H9 (cell line): ENCODE data around the gene HERC3. TPM values are rescaled to one million over a fixed set of nuclear protein-coding genes. Genes with fewer than 3 reads are reported as not detected.

Experiments
- DNase-seq: peaks from one replicate; pipeline ENCODE4 v3.0.0-alpha.2; 2017
- H2AFZ ChIP-seq: one replicate; pipeline ENCODE4 v1.6.1; 2013; ENCODE audit warnings: mild to moderate bottlenecking, low read length, control low read depth, moderate library complexity
- H2AK5ac ChIP-seq: 2 replicates; pipeline ENCODE4 v1.6.1; 2013; ENCODE audit warnings: low read length, control low read depth, mixed read lengths; ENCODE audit not compliant: insufficient read length
- H2BK120ac ChIP-seq: one replicate; pipeline ENCODE4 v1.6.1; 2013; ENCODE audit warnings: low read depth, mild to moderate bottlenecking, low read length, control low read depth, inconsistent platforms; ENCODE audit not compliant: poor library complexity, severe bottlenecking
- H2BK12ac ChIP-seq: 2 replicates; pipeline ENCODE4 v1.6.1; 2013; ENCODE audit warnings: low read length, control low read depth, mixed read lengths, low read depth; ENCODE audit not compliant: insufficient read length
- H2BK15ac ChIP-seq: 2 replicates; pipeline ENCODE4 v1.6.1; 2013; ENCODE audit warnings: low read depth, low read length, control low read depth
- H2BK20ac ChIP-seq: one replicate; pipeline ENCODE4 v1.6.1; 2013; ENCODE audit warnings: low read depth, mild to moderate bottlenecking, low read length, control low read depth, inconsistent platforms; ENCODE audit not compliant: poor library complexity, severe bottlenecking
- H2BK5ac ChIP-seq: 2 replicates; pipeline ENCODE4 v1.6.1; 2013; ENCODE audit warnings: low read length, control low read depth, mixed read lengths; ENCODE audit not compliant: insufficient read length
- H3K14ac ChIP-seq: 2 replicates; pipeline ENCODE4 v1.6.1; 2013; ENCODE audit warnings: low read length, control low read depth; ENCODE audit not compliant: insufficient read depth
- H3K18ac ChIP-seq: 2 replicates; pipeline ENCODE4 v1.6.1; 2013; ENCODE audit warnings: low read depth, mild to moderate bottlenecking, mixed read lengths, low read length, control low read depth; ENCODE audit not compliant: insufficient read length
- H3K23ac ChIP-seq: 2 replicates; pipeline ENCODE4 v1.6.1; 2013; ENCODE audit warnings: low read length, control low read depth, mixed read lengths, low read depth; ENCODE audit not compliant: insufficient read length
- H3K23me2 ChIP-seq: 2 replicates; pipeline ENCODE4 v1.6.1; 2013; ENCODE audit warnings: low read depth, mild to moderate bottlenecking, mixed read lengths, low read length, control low read depth; ENCODE audit not compliant: insufficient read length, poor library complexity, severe bottlenecking
- H3K27ac ChIP-seq: 2 replicates; pipeline ENCODE4 v1.5.1; 2013; ENCODE audit warnings: low read length, control low read depth, mixed read lengths, low read depth; ENCODE audit not compliant: insufficient read length
- H3K27me3 ChIP-seq: 2 replicates; pipeline ENCODE4 v1.6.1; 2013; ENCODE audit warnings: low read length, control low read depth, inconsistent platforms; ENCODE audit not compliant: insufficient read depth
- H3K4ac ChIP-seq: 2 replicates; pipeline ENCODE4 v1.6.1; 2013; ENCODE audit warnings: low read depth, mild to moderate bottlenecking, control low read depth, inconsistent platforms, low read length, moderate library complexity
- H3K4me1 ChIP-seq: 2 replicates; pipeline ENCODE4 v1.6.1; 2013; ENCODE audit warnings: low read length, control low read depth, inconsistent platforms; ENCODE audit not compliant: insufficient read depth
- H3K4me2 ChIP-seq: 2 replicates; pipeline ENCODE4 v1.6.1; 2013; ENCODE audit warnings: low read length, control low read depth, mixed read lengths; ENCODE audit not compliant: insufficient read length, insufficient read depth
- H3K56ac ChIP-seq: 2 replicates; pipeline ENCODE4 v1.6.1; 2013; ENCODE audit warnings: low read depth, mild to moderate bottlenecking, mixed read lengths, low read length, control low read depth; ENCODE audit not compliant: insufficient read length
- H3K79me1 ChIP-seq: 2 replicates; pipeline ENCODE4 v1.6.1; 2013; ENCODE audit warnings: low read depth, mild to moderate bottlenecking, moderate library complexity, low read length, control low read depth, inconsistent platforms; ENCODE audit not compliant: insufficient read depth, poor library complexity, severe bottlenecking
- H3K79me2 ChIP-seq: 2 replicates; pipeline ENCODE4 v1.6.1; 2013; ENCODE audit warnings: low read length, control low read depth, inconsistent platforms; ENCODE audit not compliant: insufficient read depth
- H3K9ac ChIP-seq: 2 replicates; pipeline ENCODE4 v1.6.1; 2013; ENCODE audit warnings: low read length, control low read depth, mixed read lengths; ENCODE audit not compliant: insufficient read length; ENCODE audit errors: extremely low read depth
- H3K9me3 ChIP-seq: one replicate; pipeline ENCODE4 v1.6.1; 2013; ENCODE audit warnings: low read depth, low read length, inconsistent platforms; ENCODE audit not compliant: control insufficient read depth
- H3T11ph ChIP-seq: one replicate; pipeline ENCODE4 v1.6.1; 2013; ENCODE audit warnings: mild to moderate bottlenecking, low read length, control low read depth, inconsistent platforms
- H4K20me1 ChIP-seq: one replicate; pipeline ENCODE4 v1.6.1; 2013; ENCODE audit not compliant: control insufficient read depth, insufficient read length, insufficient read depth
- H4K5ac ChIP-seq: 2 replicates; pipeline ENCODE4 v1.6.1; 2013; ENCODE audit warnings: low read depth, mild to moderate bottlenecking, mixed read lengths, low read length, control low read depth; ENCODE audit not compliant: insufficient read length
- H4K8ac ChIP-seq: replicated peaks from 2 replicates; pipeline ENCODE4 v1.6.1; 2013; ENCODE audit warnings: low read length, control low read depth, mixed read lengths, low read depth; ENCODE audit not compliant: insufficient read length
- H4K91ac ChIP-seq: 2 replicates; pipeline ENCODE4 v1.6.1; 2013; ENCODE audit warnings: low read depth, mild to moderate bottlenecking, moderate library complexity, mixed read lengths, low read length, control low read depth; ENCODE audit not compliant: insufficient read length
- H3K27ac Mint-ChIP-seq, 3 experiments: 2 replicates in 2 of 3; 3 replicates in 1 of 3; pipeline ENCODE4 v1.8.0; 2020 to 2021; ENCODE audit warnings: mixed read lengths in 3 of 3, mild to moderate bottlenecking in 1 of 3, moderate library complexity in 1 of 3
- H3K27me3 Mint-ChIP-seq: 2 replicates; pipeline ENCODE4 v1.8.0; 2021; ENCODE audit warnings: low read depth, mild to moderate bottlenecking, moderate library complexity, mixed read lengths
- H3K36me3 Mint-ChIP-seq, 3 experiments: 2 replicates in 2 of 3; 3 replicates in 1 of 3; pipeline ENCODE4 v1.8.0; 2020 to 2021; ENCODE audit warnings: low read depth in 3 of 3, mixed read lengths in 3 of 3; ENCODE audit not compliant: insufficient read depth in 1 of 3
- H3K4me1 Mint-ChIP-seq, 2 experiments: 2 replicates each; pipeline ENCODE4 v1.8.0; 2020; ENCODE audit warnings: mixed read lengths in 2 of 2
- H3K4me3 Mint-ChIP-seq, 2 experiments: 2 replicates in 1 of 2; 3 replicates in 1 of 2; pipeline ENCODE4 v1.8.0; 2020 to 2021; ENCODE audit warnings: mild to moderate bottlenecking in 2 of 2, mixed read lengths in 2 of 2, moderate library complexity in 1 of 2
- H3K9me3 Mint-ChIP-seq, 2 experiments: 2 replicates in 1 of 2; 3 replicates in 1 of 2; pipeline ENCODE4 v1.8.0; 2020; ENCODE audit warnings: mild to moderate bottlenecking in 2 of 2, mixed read lengths in 2 of 2, moderate library complexity in 1 of 2
- total RNA-seq: library from RNA; stranded (reverse); gene quantifications from 2 replicates; pipeline ENCODE4 v1.2.1, GENCODE V29; 2021
- TF ChIP-seq, protein P1 (sequence below): fragments of 200-600 bp; sonication (generic); conservative IDR thresholded peaks from 3 replicates; pipeline ENCODE4 v1.8.0; 2021; ENCODE audit warnings: antibody characterized with exemption, mild to moderate bottlenecking

Gene HERC3
- total RNA-seq, 1 experiment from 2014 or later = 2.9 TPM

DNA sequence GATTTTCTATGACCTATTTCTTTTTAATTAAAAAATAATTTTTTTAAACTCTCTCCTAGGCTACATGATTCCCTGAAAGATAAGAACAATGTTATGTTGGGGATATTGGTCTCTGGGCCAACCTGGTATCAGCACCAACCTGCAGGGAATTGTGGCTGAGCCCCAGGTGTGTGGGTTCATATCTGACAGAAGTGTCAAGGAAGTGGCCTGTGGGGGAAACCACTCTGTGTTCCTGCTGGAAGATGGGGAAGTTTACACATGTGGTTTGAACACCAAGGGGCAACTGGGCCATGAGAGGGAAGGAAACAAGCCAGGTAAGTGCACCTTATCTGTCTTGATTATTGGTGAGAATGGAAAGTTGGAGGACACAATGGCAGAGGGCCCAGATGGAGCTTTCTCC, 13.5 kb downstream of the HERC3 start:
- no peaks in the 10 kb centered on the region for H3K79me1 ChIP-seq
- H4K20me1 ChIP-seq = no peaks in the 10 kb centered on the region
- no peak overlapping the region for H2AFZ ChIP-seq
- peaks cover 0 to 7% of the 10 kb centered on the region in 2 experiments; a peak in 3 of 5 replicates for H3K9me3 Mint-ChIP-seq
- no peaks in the 10 kb centered on the region for H3K27me3 ChIP-seq
- no peak overlapping the region for H4K8ac ChIP-seq
- peaks cover 4% of the 10 kb centered on the region; the same call in 1 of the 2 replicates for H3K27me3 Mint-ChIP-seq
- H4K5ac ChIP-seq = no peak overlapping the region
- H3K23ac ChIP-seq = no peak overlapping the region
- H3K14ac ChIP-seq = no peak overlapping the region
- H4K91ac ChIP-seq = no peak overlapping the region
- H2BK20ac ChIP-seq = no peak overlapping the region
- no peak overlapping the region for H3K4me3 Mint-ChIP-seq
- no peak overlapping the region for H3K27ac Mint-ChIP-seq
- peaks cover 3 to 19% (median 13%) of the 10 kb centered on the region in 3 experiments; a peak in 6 of 7 replicates for H3K36me3 Mint-ChIP-seq
- H2BK12ac ChIP-seq = no peak overlapping the region
- H2AK5ac ChIP-seq = no peak overlapping the region
- H3K4me2 ChIP-seq = no peak overlapping the region
- H2BK15ac ChIP-seq = no peak overlapping the region
- no peak overlapping the region for H3T11ph ChIP-seq
- H3K56ac ChIP-seq = no peak overlapping the region
- H3K4ac ChIP-seq = no peak overlapping the region
- no peaks in the 10 kb centered on the region for H3K23me2 ChIP-seq
- no peak overlapping the region for H2BK120ac ChIP-seq
- TF ChIP-seq, protein P1, sequence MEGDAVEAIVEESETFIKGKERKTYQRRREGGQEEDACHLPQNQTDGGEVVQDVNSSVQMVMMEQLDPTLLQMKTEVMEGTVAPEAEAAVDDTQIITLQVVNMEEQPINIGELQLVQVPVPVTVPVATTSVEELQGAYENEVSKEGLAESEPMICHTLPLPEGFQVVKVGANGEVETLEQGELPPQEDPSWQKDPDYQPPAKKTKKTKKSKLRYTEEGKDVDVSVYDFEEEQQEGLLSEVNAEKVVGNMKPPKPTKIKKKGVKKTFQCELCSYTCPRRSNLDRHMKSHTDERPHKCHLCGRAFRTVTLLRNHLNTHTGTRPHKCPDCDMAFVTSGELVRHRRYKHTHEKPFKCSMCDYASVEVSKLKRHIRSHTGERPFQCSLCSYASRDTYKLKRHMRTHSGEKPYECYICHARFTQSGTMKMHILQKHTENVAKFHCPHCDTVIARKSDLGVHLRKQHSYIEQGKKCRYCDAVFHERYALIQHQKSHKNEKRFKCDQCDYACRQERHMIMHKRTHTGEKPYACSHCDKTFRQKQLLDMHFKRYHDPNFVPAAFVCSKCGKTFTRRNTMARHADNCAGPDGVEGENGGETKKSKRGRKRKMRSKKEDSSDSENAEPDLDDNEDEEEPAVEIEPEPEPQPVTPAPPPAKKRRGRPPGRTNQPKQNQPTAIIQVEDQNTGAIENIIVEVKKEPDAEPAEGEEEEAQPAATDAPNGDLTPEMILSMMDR = no peak
- H3K9ac ChIP-seq = no peak overlapping the region
- no peak overlapping the region for H2BK5ac ChIP-seq
- H3K79me2 ChIP-seq = no peaks in the 10 kb centered on the region
- H3K27ac ChIP-seq = no peak overlapping the region
- no peak overlapping the region for H3K18ac ChIP-seq
- peaks cover 5 to 10% of the 10 kb centered on the region in 2 experiments for H3K4me1 Mint-ChIP-seq
- no peak for DNase-seq
- no peaks in the 10 kb centered on the region for H3K4me1 ChIP-seq
- no peaks in the 10 kb centered on the region for H3K9me3 ChIP-seq
